Stimulated activated CD8-positive, alpha-beta memory T cell treated with anti-CD3 and anti-CD28 coated beads, Interleukin-12 subunit alpha, Interleukin-12 subunit beta, amount 100 ng/mL, for 1 hour (primary cell): ENCODE measurements around the gene RASL10A.

Source experiments
- DNase-seq: peaks from one replicate; pipeline ENCODE4 v3.0.0-alpha.2; 2020; ENCODE audit warnings: low read depth

The RASL10A gene

DNA sequence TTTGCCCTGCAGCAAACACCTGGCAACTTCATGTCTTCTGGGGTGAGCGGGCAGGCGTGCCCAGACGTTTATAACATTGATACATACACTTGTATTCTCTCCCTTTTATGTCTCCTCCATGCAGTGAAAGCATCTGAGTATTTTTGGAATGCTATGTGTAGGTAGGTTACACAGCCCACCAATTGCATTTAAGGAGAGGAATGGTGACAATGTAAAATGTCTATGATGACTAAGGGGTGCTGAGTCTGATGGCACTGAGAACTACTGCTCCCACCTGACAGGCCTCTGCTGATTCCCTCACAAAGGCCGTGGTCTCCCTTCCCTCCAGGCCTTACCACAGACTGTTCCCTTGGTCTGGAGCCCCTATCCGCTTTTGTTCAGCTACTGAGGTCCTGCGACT, 22.9 kb upstream of the RASL10A start:
- no peak for DNase-seq

DNA sequence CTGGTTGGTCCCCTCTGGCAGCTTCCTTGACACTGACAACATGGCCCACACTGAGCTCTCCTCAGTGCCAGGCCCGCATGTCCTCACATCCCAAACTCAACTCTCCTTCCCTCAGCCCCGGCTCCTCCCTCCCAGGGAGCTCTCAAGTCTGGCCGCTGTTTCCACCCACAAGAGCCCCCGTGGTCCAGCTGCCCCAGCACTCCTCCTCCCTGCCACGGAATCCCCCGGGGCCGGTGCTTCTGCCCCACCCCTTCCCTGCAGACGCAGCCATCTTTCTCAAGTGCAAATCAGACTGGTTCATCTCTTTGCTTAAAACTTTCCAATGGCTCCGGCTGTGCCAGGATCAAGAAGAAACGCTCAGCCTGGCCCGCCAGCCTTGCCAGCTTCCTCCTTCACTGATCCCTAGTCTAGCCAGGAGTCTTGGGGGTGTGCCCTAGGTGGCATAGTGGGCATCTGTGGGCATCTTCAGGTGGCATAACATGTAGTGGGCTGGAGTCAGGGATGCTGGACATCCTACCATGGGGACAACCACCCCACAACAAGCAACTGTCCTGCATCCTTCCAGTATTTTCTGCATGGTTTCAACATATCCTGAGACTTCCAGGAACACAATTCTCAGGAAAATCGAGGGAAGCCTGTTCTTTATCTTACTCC, 22.3 kb upstream of the RASL10A start:
- no peak for DNase-seq

DNA sequence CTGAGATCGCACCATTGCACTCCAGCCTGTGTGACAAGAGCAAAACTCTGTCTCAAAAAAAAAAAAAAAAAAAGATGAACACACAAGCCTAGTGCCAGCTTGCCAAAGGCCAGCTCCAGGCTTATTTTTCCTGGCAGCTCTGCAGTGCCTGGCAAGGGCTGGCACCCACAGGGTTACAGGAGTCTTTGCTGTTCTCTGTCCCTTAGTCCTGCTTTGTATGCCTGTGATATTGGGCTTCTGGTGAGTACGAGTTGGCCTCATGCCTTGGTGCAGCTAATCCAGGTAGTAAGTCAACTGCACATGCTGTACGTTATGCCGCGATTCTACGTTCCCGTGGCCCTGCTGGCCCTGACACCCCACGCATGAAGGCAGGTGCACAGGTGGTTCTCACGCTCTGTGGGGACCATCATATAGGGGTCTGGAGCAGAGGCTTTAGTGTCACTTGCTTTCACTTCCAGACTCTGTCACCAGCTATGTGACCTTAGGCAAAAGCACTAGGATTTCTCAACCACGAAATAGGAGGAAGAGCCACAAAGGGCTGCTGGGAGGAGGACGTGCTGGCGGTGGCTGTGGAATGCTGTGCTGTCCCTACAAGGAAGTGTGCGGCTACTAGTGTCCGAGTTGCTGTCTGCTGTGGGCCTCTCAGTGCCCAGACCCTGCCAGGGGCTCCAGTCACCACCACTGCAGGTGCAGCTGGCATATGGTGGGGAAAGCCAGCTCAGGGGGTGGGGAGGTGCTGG, 21.4 kb upstream of the RASL10A start:
- no peak for DNase-seq

DNA sequence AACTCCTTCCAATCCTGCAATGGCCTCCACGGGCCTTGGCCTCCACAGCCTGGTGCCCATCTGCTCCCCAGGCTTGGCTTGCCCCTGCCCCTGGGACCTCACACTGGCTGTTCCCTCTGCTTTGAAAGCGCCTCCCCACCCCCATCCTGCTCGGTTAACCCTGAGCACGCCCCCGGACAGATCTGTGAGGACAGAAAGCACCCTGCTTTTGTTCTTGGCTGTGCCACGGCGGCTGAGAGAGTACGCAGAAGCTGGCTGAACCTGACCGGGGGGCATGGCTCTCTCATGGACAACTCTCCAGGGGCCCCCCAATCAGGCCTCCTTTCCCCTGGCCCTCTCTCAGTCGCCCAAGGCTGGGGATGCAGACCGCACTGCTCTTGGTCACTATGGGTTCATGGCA, 20.2 kb upstream of the RASL10A start:
- no peak for DNase-seq

DNA sequence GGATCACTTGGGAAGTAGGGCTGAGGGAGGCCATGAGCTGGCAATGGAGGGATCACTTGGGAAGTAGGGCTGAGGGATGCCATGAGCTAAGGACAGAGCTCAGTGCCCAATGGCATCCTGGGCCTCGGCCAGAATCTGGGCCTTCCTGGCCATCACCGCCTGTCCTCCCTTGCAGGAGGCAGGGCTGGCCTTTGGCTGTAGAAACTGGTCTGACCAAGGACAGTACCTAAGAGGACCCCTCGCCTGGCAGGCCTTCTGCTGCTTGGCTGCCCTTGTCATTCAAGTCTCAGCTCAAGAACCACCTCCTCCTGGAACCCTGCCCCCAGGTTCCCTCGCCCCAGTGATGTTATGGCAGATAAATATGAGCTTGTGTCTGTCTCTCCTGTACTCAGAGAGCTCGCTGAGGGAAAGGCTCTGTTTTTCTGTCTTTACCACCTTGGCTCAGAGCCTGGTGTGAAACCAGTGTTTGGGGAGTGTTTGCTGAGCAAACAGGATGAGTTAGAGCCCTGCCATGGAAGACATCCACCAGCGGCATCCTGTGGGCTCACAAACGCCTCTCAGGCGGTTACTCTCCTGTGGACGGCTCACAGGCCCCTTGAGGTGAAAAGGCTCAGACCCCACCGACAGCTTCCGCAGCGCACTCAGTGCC, 19.3 kb upstream of the RASL10A start:
- no peak for DNase-seq

DNA sequence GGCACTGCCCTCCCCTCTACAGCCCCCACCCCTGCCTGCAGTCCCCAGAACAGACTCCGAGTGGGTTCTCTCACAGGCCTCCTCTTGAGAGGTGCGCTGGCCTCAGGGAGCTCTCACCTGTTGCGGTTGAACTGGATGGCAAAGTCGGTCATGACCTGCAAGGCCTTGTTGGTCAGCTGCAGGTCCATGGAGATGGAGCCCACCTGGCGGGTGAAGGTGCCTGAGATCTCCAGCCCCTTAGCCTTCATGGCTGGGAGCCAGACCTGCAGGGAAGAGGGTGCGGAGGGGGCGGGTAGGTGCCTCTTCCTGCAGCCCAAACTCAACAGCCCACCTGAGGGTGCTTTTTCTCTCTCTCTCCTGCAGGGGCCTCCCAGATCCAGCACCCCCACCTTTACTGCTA, 18.7 kb upstream of the RASL10A start:
- no peak for DNase-seq

DNA sequence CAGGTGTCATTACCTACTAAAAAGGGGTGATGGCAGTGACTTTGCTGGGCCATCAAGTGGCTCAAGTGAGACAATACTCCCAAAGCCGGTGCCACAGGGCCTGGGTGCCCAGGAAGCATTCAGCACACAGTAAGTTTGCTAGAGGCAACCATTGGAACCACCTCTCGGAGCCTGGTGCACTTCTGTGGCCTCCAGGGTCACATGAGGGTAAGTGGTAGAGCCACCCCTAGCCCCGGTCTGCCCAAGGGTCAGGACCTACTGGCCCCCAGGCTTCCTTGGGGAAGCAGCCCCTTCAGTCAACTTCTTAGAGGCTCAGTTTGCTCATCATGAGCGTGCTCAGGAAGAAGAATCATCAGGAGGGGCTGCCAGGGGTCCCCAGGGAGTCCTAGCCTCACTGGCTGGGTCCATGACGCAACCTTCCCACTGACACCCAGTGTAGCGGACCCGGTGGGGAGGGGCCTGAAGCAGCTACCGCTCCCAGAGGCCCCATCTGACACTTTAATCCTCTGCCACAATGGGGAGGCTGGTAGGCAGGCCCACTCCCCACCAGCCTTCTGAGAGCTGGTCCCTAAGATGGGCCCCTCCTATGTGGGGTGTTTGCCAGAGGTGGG, 17.5 kb upstream of the RASL10A start:
- no peak for DNase-seq

DNA sequence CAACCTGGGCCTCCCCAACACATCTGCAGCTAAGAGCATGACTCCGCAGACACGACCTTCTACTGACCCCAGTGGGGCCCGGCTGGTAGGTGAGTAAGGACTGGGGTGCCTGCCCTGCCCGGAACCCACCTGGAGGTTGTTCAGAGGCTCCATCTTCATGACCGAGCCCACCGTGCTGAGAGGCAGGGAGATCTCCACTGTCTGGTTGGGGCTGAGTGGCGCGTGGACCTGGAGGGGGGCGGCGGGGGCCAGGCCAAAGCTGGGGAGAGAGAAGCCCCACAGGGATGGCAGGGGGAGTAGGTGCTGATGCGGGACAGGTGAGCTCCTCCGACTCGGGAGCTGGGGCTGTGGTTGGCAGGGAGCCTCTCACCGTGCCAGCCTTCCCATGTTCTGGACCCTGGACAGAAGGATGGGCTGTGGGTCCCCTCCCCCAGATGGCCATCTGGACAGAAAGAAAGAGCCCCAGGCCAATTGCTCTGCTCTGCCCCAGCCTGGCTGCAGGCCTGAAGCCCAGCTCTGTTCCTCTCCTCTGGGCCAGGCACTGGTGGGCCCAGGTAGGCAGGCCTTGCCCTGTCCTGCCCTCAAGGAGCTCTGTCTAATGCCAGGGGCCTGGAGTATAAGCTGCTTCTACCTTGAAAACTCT, 16.3 kb upstream of the RASL10A start:
- DNase-seq: no peak

DNA sequence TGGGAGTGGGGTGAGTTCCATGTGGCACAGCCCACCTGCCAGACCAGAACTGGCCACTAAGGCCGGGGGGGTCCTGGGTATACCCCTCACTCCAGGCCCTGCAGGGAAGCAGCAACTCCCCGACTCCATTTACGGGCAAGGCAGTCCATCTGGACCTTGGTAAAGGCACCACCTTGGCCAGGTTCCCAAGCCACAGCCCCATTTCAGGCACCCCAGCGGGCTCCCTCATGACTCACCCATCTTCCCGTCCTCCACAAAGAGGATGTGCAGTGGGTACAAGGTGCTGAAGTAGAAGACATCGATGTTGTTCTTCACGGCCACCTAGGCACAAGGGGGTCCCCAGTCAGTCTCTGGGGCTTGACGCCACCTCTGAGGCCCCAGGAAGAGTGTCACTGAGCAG, 15.7 kb upstream of the RASL10A start:
- DNase-seq: no peak

DNA sequence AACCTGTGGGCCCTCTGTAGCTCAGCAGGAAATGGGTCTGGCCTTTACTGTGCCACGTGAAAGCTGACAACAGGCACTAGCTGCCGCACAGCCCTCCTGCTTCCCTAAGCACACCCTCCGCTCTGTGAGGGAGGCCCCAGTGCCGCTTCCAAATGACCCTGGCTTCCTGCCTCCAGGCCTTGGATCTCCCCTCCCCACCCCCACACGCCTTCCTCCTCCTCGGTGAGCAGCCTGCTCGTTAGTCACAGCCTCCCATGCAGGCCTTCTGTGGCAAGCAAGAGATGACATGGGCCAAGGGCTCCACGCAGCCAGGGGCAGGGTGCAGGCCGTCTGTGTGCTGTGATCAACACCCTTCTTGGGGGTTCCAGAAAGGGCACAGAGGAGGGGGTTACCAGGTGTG, 15.3 kb upstream of the RASL10A start:
- no peak for DNase-seq

DNA sequence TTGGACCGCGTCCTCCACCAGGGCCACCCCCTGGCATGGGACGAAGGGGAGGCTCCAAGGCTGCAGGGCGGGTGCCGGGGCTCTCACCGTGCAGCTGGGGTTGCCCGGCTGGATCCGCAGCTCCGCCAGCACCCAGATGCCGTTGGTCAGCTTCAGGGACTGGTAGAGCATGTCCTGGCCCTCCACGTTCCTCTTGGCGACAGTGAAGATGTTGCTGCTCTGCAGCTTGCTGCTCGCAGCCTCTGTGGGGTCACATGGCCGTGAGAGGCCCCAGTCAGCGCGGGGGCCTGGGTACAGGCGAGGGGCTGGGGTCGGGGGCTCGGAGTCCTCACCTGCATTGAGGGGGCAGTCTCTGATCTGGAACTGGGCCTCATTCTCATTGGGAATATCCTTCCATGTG, 14.8 kb upstream of the RASL10A start:
- DNase-seq: no peak

DNA sequence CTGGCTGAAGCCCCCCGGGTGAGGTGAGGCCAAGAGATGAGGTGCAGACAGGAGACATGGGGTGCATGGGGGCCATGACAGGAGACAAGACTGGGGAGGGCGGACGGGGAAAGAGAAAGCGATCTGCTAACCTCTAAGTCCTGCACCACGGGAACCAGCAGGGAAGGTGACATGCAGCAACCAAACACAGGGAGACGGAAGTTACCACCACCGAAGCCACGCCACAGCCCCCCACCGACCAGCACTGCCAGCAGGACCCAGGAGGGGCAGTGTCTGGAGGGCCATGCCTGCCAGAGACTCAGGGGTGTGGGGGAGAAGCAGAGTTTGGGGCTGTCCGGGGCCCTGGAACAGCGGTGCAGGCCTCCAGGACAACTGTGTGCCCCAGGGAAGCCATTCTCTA, 14.1 kb upstream of the RASL10A start:
- DNase-seq: no peak

DNA sequence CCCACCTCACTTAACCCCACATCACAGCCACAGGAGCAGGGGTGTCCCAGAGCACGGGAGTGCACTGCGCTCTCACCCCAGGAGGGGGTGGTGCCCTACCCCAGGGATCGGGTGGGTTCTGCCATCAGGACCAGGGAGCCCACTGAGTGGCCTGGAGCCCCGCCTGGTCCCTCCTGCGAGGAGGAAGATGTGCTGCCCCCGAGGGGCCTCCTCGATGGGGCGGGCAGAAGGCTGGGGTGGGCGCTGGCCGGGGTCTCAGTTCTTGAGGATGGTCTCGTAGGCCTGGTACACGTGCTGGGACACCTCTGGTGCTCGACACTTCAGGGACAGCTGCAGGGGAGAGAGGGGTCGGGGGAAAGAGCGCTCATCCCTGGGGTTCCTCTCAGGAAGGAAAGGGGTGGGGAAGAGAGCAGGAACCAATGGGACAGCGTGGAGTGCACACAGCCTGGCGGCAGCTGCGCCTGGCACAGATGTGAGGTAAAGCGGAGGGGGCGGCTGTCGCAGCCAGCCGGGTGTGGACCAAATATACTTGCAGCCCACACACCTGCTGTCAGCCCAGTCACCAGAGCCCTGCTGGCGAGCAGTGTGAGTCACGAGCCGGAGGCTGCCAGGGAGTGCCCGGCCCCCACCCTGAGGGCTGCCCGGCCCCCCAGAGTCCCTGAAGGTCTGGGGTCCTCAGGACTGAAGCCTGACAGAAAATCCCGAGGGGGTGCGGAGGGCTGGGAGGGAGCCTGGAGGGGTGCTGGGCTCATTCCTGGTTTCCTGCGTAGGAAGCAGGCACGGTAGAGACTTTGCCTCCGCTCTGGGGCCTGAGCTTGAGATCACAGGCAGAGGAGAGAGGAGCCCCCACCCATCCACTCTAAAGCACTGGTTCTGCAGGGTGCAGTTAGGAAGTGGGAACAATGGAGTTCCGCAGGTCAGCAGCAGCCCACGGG, 13.3 kb upstream of the RASL10A start:
- no peak for DNase-seq

DNA sequence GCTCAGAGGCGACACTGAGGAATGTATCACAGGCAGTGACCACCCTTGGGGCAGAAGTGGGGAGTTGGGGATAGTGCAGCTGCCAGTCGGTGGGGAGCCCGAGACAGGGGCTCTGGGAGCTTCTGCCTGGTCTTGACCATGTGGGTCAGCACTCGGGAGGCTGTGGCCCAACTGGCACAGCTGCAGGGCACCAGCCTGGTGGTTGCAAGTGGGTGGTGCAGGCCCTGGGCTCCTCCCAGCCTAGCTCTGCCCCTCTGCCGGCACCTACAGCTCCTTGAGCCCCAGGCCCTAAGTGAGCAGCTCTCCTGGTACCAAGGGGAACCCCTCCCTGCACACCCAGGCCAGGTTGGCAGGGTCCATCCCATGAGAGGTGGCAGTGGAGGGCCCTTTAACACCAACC, 12.6 kb upstream of the RASL10A start:
- no peak for DNase-seq

DNA sequence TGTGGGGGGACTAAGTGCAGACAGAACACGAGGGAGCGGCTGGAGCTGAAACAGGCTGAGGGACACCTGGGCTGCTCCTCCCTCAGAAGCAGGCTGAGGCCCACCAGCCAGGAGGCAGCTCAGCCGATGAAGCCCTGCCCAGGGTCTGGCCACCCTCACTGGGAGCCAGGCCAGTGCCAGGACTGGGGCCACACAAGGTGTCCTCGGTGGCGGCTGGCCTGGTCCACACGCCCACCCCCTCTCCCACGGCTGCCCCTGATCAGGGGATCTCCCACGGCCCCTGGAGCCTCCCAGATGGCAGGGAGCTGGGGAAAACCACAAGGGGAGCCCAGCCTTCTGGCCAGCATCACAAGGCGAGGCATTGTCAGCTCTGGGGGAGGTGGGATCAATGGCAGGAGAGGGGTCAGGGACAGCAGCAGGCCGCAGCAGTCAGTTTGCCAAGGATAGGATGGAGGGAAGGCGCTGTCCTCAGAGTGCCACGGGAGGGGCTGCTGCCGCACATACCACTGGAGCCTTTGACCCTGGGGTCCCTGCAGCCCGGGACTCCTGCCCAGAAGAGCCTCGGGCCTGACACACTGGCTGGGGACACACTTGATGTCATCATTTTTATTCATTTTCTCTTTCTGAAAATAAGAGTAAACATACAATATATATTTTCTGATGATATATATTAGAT, 11.7 kb upstream of the RASL10A start:
- no peak for DNase-seq

DNA sequence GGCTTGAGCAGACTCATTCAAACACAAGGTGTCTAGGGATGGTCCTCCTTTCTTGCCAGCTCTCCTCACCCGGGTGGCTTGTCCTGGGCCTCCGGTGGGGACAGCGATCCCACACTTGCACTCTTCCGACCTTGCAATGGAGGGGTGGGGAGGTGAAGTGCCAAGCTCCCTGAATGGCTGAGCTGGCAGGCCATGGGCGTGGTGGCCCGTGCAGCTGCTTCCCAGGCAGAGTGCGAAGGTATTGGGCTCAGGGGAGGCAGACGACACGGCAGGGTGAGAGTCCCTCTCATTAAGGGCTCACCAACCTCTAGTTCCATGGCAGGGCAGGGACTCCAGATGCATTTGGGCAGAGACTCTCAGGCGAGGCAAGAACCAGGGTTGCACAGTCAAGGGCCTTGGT, 11.0 kb upstream of the RASL10A start:
- no peak for DNase-seq

DNA sequence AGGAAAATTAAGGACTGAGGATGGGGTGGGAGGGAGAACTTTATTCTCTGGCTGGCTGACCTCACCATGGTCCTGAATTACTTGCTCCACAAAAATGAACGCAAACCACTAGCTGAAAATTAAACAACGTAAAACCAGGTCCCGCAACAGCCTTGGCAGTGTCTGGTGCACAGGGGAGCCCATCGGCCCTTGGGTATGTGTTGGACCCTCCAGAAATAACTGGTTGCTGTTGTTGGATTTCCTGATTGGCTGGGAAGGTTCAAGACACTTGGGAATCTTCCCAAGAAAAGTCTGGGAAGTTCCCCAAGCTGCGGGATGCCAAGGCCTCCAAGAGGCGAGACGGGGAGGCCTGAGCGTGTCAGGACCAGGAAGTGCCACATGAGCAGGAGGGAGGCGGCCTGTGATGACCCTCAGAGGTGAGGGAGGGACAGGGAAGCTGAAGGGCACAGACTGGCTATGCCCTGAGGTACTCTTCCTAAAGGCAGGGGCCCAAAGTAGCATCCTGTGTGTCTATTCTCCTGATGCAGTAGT, 10.4 kb upstream of the RASL10A start:
- DNase-seq: no peak

DNA sequence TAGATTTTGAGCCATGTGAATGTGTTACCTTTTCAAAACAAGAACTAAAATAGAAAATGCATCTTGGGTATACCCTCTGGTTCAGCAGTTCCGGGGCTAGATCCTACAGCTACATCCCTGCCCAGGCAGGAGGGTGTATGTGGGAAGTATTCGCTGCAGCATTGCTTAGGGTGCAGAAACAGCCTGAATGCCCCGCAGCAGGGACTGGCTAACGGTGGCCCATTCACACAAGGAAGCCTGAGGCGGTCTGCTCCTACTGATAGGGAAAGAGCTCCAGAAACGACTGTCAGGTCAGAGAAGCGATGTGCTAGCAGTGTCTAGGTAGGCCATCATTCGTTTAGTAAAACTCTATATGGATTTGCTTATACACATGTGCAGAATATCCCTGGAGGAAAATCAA, 9.9 kb upstream of the RASL10A start:
- DNase-seq: no peak

DNA sequence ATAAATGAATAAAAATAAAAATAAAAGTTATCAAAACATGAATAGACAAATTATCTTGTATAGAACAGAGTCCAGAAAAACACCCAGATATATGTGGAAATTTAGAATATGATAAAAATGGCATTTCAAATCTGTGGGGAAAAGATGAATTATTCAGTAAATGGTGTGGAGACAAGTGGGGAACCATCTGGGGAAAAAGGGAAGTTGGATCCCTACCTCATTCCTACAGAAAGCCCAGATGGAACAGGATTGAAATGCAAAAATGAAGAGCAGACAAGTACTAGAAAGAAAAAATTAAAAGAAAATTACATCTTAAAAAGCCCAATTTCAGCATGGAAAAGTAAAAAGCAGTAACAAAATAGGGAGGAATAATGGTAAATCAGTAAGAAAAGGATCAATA, 8.1 kb upstream of the RASL10A start:
- no peak for DNase-seq

DNA sequence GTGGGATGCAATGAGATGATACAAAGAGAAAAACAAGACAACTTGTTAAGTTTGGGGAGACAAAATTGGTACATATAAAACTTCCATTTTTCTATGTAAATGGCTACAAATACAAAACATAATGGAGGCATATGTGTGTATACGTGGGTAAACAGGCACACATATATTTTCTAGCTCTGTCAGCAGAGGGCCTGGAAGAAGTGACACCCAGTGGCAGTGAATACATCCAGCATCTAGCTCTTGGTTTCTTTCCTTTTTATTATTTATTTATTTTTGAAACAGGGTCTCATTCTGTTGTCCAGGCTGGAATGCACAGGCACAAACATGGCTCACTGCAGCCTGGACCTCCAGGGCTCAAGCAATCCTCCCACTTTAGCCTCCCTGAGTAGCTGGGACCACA, 5.0 kb upstream of the RASL10A start:
- DNase-seq: no peak

DNA sequence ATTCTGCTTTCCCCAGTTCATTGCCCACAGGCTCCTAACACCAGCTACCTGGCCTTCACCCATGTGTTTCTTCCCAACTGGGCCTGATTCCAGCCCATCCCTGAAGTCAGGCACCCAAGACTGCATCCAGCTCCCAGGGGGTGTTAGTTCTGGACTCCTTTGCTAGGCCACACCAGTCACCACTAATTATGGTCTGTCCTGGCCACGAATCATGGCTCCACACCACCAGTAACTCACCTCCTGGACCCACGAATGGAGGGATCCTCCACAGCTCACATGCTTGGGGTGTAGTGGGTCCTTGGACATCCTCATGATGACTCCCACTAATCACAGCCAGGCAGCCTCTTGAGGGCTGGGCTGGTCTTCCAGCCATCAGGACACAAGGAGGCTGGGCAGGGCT, 3.6 kb upstream of the RASL10A start:
- DNase-seq: no peak
